NCI-H2107 (cell line): Measurements from ENCODE around the gene STRN3.

Experiments
- DNase-seq: peaks from one replicate; lab custom pipeline; 2025; lab: John Stamatoyannopoulos, UW

The STRN3 gene

GRCh38 chr14:30872602-30873001, 153.6 kb downstream of the STRN3 start:
- DNase-seq = no peak

GRCh38 chr14:30869551-30870155, 156.5 kb downstream of the STRN3 start:
- no peak for DNase-seq

- DNase-seq = no peak
Measured at GRCh38 chr14:30868736-30869135, 157.4 kb downstream of the STRN3 start.

GRCh38 chr14:30864934-30865333, 161.2 kb downstream of the STRN3 start:
- no peak for DNase-seq

GRCh38 chr14:30861200-30861599, 165.0 kb downstream of the STRN3 start:
- DNase-seq = no peak

- no peak for DNase-seq
Measured at GRCh38 chr14:30855345-30856037, 170.7 kb downstream of the STRN3 start.

GRCh38 chr14:30854492-30854891, 171.7 kb downstream of the STRN3 start:
- no peak for DNase-seq

GRCh38 chr14:30853946-30854345, 172.2 kb downstream of the STRN3 start:
- DNase-seq = no peak

GRCh38 chr14:30849983-30850382, 176.2 kb downstream of the STRN3 start:
- DNase-seq = no peak

GRCh38 chr14:30849354-30849753, 176.8 kb downstream of the STRN3 start:
- DNase-seq = no peak

- DNase-seq = no peak
Measured at GRCh38 chr14:30848449-30849240, 177.5 kb downstream of the STRN3 start.
